GM18861 (cell line): Measurements from ENCODE around the gene TOMM34.

Experiments
- ATAC-seq: cut with Tn5 transposase; IDR thresholded peaks from one replicate; pipeline ENCODE4 v1.9.1; 2021; ENCODE audit not compliant: unreplicated experiment

Gene TOMM34

DNA sequence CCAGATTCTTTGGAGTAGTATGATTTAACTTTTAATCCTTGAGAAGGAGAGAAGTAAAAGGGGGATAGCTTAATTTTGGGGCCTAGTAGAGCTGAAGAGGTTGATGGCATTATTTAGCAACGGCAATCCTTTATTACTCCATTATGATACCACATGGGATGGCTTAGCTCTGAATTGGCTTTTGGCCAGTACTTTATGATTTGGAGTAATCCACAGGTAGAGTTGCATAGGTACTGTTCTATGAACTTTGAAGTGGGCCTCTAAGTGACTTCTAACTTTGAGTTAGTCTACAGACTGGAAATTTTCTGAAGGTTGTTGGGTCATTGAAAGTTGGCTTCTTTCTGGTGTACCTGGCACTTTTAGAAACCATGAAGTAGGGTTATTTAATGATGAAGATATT is 63.1 kb downstream of the TOMM34 start:
- no peak for ATAC-seq

DNA sequence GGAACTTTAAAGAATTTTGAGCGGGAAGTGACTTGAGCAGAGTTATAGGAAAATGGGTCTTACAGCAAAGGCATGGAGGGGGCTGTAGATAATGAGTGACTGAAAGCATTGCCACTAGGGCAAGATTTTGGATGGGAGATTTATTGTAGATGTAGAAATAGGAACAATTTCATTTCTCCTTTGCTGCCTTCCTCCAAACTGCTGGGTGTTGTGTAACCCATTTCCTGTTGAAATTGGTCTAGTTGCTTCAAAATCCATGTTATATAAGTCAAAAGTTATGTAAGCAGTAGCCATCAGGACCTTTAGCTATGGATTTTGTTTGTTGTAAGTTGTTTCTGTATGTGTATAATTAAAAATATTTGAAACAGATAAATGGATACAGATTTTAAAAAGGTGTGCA is 63.6 kb downstream of the TOMM34 start:
- ATAC-seq = no peak

DNA sequence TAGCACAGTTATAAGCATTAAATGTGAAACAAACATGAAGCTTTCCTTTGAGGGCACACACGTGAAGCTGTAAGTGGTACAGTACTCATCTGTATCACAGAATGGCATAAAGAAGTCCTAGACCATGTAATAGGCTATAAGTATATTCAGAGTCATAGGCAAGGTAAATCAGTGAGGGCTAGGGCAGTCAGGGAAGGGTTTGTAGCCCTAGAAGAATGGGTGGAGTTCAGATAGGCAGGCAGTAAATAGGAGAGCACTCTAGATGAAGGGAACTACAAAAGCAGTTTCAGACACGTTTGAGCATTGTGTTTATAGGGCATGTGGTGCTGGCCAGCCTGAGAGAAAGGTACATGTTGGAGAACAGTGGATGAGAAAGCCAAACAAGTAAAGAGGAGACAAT is 65.2 kb downstream of the TOMM34 start:
- ATAC-seq = no peak
